Thoracic aorta (tissue), 2 donors: ENCODE measurements around the gene MCCC1. TPM values are rescaled to one million over a fixed set of nuclear protein-coding genes. Genes with fewer than 3 reads are reported as not detected.

Experiments used
- ATAC-seq: fragments of 150-250 bp; one replicate; pipeline ENCODE4 v1.8.0; 2017; ENCODE audit warnings: low read depth; ENCODE audit not compliant: insufficient number of reproducible peaks, low FRiP score
- DNase-seq: peaks from one replicate; pipeline ENCODE4 v3.0.0-alpha.2; 2020; ENCODE audit warnings: low spot score
- H3K27ac ChIP-seq, 2 donors: fragments of 200-600 bp; sonication (generic); 1 replicate in 1 of 2; 2 replicates in 1 of 2; pipeline ENCODE4 v1.5.1; 2016; ENCODE audit warnings: mild to moderate bottlenecking in 2 of 2, moderate library complexity in 2 of 2
- H3K27me3 ChIP-seq: fragments of 200-600 bp; sonication (generic); replicated peaks from 2 replicates; pipeline ENCODE4 v1.6.0; 2016; ENCODE audit warnings: mild to moderate bottlenecking; ENCODE audit not compliant: insufficient read depth
- H3K36me3 ChIP-seq: fragments of 200-600 bp; sonication (generic); one replicate; pipeline ENCODE4 v1.5.1; 2016
- H3K4me1 ChIP-seq, 2 donors: fragments of 200-600 bp; sonication (generic); 1 replicate in 1 of 2; 2 replicates in 1 of 2; pipeline versions ENCODE4 v1.5.1 to v1.6.0; 2016; ENCODE audit warnings: low read depth in 2 of 2, mild to moderate bottlenecking in 1 of 2; ENCODE audit not compliant: control insufficient read depth in 1 of 2
- H3K4me3 ChIP-seq: fragments of 200-600 bp; sonication (generic); 2 replicates; pipeline ENCODE4 v1.5.1; 2016; ENCODE audit warnings: mild to moderate bottlenecking
- H3K9me3 ChIP-seq: fragments of 200-600 bp; sonication (generic); 2 replicates; pipeline ENCODE4 v1.5.1; 2016
- total RNA-seq, 2 donors: library from RNA; depleted of rRNA; stranded (reverse); fragments of >200 nt; gene quantifications; one replicate each; pipeline versions ENCODE4 v1.1.0 to v1.2.3, GENCODE V29; 2016
- TF ChIP-seq, protein P1 (sequence below): fragments of 200-600 bp; sonication (generic); IDR thresholded peaks from one replicate; pipeline ENCODE4 v1.5.1; 2019; ENCODE audit warnings: antibody characterized with exemption

Gene MCCC1
- total RNA-seq, 2 donors from 2014 or later: 23.4 to 28.5 TPM

DNA sequence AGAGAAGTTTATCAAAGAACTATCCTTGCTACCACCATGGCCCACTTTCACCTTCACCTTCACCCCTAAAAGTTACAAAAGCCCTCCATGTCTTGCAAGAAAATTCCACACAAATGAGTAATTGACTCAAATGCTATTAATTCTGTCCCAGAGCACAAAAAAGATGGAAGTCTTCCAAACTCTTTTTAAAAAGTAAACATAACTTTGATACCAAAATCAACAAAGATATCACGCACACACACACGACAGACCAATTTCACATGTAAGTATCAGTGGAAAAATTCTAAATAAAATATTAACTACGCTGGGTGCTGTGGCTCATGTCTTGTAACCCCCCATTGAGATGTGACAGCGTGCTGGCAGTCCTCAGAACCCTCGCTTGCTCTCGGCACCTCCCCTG lies 1.1 kb upstream of the MCCC1 start:
- H3K4me1 ChIP-seq: peaks cover 15 to 27% of the 10 kb centered on the region in 2 donors
- ATAC-seq: peak; percentile 50
- no peaks in the 10 kb centered on the region for H3K36me3 ChIP-seq
- no peak overlapping the region for H3K4me3 ChIP-seq
- H3K9me3 ChIP-seq: no peaks in the 10 kb centered on the region
- H3K27ac ChIP-seq: peak overlapping the region; percentile 85 to 91
- no peaks in the 10 kb centered on the region for H3K27me3 ChIP-seq
- no peak for DNase-seq
- TF ChIP-seq, protein P1, sequence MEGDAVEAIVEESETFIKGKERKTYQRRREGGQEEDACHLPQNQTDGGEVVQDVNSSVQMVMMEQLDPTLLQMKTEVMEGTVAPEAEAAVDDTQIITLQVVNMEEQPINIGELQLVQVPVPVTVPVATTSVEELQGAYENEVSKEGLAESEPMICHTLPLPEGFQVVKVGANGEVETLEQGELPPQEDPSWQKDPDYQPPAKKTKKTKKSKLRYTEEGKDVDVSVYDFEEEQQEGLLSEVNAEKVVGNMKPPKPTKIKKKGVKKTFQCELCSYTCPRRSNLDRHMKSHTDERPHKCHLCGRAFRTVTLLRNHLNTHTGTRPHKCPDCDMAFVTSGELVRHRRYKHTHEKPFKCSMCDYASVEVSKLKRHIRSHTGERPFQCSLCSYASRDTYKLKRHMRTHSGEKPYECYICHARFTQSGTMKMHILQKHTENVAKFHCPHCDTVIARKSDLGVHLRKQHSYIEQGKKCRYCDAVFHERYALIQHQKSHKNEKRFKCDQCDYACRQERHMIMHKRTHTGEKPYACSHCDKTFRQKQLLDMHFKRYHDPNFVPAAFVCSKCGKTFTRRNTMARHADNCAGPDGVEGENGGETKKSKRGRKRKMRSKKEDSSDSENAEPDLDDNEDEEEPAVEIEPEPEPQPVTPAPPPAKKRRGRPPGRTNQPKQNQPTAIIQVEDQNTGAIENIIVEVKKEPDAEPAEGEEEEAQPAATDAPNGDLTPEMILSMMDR: no peak

DNA sequence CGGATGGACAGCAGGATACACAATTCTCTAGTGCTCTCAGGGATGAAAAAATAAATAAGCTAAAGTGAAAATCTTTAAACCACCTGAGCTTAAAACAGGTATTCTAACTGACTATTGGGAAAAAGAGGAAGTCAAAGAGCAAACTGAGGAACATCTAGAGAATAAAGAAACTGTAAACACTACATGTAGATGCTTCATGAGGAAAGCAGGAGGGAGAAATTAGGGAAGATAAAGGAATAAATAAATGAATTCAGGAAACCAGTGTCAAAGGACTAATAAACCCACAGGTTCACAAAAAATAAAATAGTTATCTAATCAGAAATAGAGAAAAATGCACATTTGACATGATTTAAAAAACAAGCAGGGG lies 525 bp upstream of the MCCC1 start:
- no peaks in the 10 kb centered on the region for H3K9me3 ChIP-seq
- H3K27me3 ChIP-seq: no peaks in the 10 kb centered on the region
- peak overlapping the region; percentile 85 to 91 for H3K27ac ChIP-seq
- ATAC-seq (no peak), DNase-seq (no peak)
- peak overlapping the region; percentile 79 for H3K4me3 ChIP-seq
- H3K36me3 ChIP-seq: no peaks in the 10 kb centered on the region
- TF ChIP-seq, protein P1: no peak
- H3K4me1 ChIP-seq: peaks cover 15 to 27% of the 10 kb centered on the region in 2 donors

DNA sequence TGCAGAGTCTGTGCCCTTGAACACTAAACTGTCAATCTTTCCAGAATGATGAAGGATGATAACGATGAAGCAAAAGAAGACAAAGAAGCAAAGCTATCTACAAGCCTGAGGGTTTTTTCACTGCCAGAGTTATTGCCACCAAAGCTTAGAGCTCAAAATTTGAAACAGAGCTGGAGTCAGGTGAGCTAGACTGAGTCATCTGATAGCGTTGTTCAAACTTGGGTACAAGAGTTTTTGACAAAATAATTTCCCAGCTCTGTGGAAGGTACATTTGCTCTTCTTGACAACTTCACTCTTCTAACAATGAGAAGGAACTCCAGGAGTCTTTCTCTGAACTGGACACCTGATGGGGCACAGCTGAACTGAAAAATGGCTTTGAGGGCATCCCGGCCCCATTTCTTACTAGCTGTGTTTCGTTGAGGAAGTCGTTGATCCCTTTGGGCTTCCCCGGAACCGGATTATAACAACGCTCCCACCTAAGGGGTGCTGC lies 715 bp downstream of the MCCC1 start:
- H3K27ac ChIP-seq: peak overlapping the region; percentile 85 to 91
- ATAC-seq: no peak
- H3K4me1 ChIP-seq: peaks cover 15 to 27% of the 10 kb centered on the region in 2 donors
- no peaks in the 10 kb centered on the region for H3K36me3 ChIP-seq
- no peaks in the 10 kb centered on the region for H3K9me3 ChIP-seq
- H3K27me3 ChIP-seq: no peaks in the 10 kb centered on the region
- peak overlapping the region; percentile 79 for H3K4me3 ChIP-seq
- TF ChIP-seq, protein P1: no peak
- no peak for DNase-seq

DNA sequence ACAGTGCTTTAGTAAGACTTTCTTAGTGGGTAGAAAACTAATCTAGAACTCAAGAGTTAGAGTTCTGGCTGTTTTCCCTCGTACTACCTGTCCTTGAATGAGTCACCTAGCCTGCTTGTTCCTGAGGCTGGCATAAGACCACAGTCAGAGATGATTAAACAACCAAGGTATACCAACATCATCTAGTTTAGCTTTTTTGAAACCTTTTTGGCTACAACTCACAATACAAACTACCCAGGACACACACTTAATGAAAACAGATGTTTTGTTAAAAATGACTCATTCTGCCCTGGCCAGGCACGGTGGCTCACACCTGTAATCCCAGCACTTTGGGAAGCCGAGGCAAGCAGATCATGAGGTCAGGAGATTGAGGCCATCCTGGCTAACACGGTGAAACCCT lies 4.6 kb downstream of the MCCC1 start:
- Histone ChIP-seq H3K4me3 (no peak overlapping the region), H3K9me3 (no peaks in the 10 kb centered on the region), H3K27me3 (no peaks in the 10 kb centered on the region), H3K27ac (no peak overlapping the region), H3K36me3 (peaks cover 15% of the 10 kb centered on the region), H3K4me1 (peaks cover 12 to 17% of the 10 kb centered on the region in 2 donors)
- TF ChIP-seq, protein P1: no peak
- no peak for DNase-seq
- no peak for ATAC-seq

DNA sequence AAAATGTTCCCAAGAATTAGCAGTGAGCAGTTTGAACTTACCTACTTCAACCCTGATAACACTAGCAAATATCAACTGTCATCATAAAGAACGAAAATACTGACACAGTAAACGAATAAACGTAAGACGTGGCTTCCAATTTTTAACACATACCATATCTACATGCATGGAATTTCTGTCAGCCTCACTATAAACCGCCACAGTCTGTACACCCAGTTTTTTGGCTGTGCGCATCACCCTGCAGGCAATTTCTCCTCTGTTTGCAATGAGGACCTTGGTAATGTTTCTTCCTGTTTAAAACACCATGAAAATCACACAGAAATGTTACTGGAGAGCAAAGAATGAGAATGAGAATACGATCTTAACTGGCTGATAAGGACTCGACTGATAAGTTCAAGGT lies 7.0 kb downstream of the MCCC1 start:
- H3K27me3 ChIP-seq: no peaks in the 10 kb centered on the region
- ATAC-seq (no peak), DNase-seq (no peak)
- no peak overlapping the region for H3K4me3 ChIP-seq
- peaks cover under 1 to 5% of the 10 kb centered on the region in 2 donors for H3K4me1 ChIP-seq
- peaks cover 19% of the 10 kb centered on the region for H3K36me3 ChIP-seq
- H3K9me3 ChIP-seq: no peaks in the 10 kb centered on the region
- TF ChIP-seq, protein P1: no peak
- no peak overlapping the region for H3K27ac ChIP-seq
